Suprapubic skin (tissue), 4 donors: ENCODE data around the gene LAMA3.

ENCODE experiments used
- POLR2A ChIP-seq, 2 donors: fragments of 450-650 bp; IDR thresholded peaks; one replicate each; pipeline ENCODE4 v1.6.1; 2017; ENCODE audit warnings: antibody characterized with exemption in 2 of 2, mild to moderate bottlenecking in 2 of 2, moderate library complexity in 2 of 2
- POLR2AphosphoS5 ChIP-seq, 3 donors: sonication (generic); formaldehyde crosslinking; IDR thresholded peaks; one replicate each; pipeline ENCODE4 v1.6.1; 2017; ENCODE audit warnings: antibody characterized with exemption in 3 of 3
- TF ChIP-seq, protein P1 (sequence below), 2 donors: fragments of 200-600 bp in 1 of 2; fragments of 450-650 bp in 1 of 2; sonication (generic) in 1 of 2; IDR thresholded peaks; one replicate each; pipeline ENCODE4 v1.5.1; 2016 to 2019; ENCODE audit warnings: antibody characterized with exemption in 2 of 2, mild to moderate bottlenecking in 1 of 2, moderate library complexity in 1 of 2

DNA sequence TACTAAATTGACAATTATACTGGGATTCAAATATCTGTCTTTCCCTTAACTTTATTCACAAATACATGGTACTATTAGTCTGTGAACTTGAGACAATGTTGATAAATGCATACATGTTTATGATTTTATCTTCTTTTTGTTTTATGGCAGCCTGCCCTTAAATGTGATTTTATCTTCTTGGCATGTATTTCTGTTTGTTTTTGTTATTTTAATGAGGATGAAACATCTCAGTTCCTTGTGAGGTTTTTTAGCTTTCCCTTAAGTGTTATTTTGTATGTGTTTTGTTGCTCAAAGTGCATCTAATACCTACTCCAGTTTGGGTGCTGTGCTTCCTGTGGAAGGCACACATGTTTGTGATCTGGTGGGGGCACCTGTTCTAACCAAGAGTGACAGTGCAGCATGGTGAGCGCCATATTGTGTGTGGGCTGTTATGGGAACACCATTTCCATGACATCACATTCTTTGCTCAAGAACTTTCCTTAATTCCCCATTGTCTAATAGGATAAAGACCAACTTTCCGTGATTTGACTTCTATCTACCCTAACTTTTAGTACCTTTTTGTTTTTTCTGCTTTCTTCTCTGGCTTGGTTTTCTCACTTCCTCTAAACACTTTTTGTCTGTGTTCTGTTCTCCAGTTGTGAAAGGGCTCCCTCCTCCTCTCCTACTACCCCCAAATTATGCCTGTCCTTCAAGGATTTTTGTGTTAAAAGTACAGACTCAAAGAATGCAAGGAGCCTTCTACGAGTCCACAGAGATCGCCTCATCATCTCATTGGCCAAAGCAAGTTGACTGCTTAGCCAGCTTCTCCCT is 163.2 kb downstream of the LAMA3 start:
- TF ChIP-seq, protein P1, sequence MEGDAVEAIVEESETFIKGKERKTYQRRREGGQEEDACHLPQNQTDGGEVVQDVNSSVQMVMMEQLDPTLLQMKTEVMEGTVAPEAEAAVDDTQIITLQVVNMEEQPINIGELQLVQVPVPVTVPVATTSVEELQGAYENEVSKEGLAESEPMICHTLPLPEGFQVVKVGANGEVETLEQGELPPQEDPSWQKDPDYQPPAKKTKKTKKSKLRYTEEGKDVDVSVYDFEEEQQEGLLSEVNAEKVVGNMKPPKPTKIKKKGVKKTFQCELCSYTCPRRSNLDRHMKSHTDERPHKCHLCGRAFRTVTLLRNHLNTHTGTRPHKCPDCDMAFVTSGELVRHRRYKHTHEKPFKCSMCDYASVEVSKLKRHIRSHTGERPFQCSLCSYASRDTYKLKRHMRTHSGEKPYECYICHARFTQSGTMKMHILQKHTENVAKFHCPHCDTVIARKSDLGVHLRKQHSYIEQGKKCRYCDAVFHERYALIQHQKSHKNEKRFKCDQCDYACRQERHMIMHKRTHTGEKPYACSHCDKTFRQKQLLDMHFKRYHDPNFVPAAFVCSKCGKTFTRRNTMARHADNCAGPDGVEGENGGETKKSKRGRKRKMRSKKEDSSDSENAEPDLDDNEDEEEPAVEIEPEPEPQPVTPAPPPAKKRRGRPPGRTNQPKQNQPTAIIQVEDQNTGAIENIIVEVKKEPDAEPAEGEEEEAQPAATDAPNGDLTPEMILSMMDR (IDR thresholded peaks at IDR 0.05) = no peak
- TF ChIP-seq POLR2AphosphoS5 (IDR thresholded peaks at IDR 0.05) = no peak
- TF ChIP-seq POLR2A (IDR thresholded peaks at IDR 0.05) = no peak
